GM12872 (cell line): Measurements from ENCODE around the gene GREM1.

Experiments used
- TF ChIP-seq, protein P1 (sequence below): IDR thresholded peaks from 3 replicates; pipeline ENCODE4 v1.5.1; 2011; ENCODE audit warnings: low read depth, mild to moderate bottlenecking, low read length, moderate library complexity; ENCODE audit not compliant: insufficient read depth

Gene GREM1

GRCh38 chr15:32778391-32779176, 60.8 kb downstream of the GREM1 start:
- TF ChIP-seq, protein P1, sequence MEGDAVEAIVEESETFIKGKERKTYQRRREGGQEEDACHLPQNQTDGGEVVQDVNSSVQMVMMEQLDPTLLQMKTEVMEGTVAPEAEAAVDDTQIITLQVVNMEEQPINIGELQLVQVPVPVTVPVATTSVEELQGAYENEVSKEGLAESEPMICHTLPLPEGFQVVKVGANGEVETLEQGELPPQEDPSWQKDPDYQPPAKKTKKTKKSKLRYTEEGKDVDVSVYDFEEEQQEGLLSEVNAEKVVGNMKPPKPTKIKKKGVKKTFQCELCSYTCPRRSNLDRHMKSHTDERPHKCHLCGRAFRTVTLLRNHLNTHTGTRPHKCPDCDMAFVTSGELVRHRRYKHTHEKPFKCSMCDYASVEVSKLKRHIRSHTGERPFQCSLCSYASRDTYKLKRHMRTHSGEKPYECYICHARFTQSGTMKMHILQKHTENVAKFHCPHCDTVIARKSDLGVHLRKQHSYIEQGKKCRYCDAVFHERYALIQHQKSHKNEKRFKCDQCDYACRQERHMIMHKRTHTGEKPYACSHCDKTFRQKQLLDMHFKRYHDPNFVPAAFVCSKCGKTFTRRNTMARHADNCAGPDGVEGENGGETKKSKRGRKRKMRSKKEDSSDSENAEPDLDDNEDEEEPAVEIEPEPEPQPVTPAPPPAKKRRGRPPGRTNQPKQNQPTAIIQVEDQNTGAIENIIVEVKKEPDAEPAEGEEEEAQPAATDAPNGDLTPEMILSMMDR, result no peak

DNA sequence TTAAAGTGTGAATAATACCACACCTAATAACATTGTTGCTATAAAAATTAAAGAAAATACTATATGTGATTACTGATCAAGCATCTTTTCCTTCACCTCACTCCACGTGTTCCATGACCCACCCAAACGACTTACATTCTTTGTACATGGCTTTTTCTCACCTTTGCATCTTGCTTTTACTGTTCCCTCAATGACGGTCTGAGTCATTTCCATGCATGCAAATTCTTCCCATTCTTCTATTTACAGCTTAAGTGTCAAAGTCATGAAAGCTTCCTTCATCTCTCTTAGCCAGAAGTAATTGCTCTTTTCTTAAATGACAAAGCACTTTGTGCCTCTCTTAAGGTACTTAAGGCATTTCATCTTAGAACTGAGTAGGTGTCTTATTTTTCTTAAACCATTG, 64.0 kb downstream of the GREM1 start:
- TF ChIP-seq, protein P1, result no peak

- TF ChIP-seq, protein P1, result no peak
Measured at GRCh38 chr15:32784581-32784980, 66.8 kb downstream of the GREM1 start.

- TF ChIP-seq, protein P1, result no peak
Measured at GRCh38 chr15:32786906-32787305, 69.1 kb downstream of the GREM1 start.

DNA sequence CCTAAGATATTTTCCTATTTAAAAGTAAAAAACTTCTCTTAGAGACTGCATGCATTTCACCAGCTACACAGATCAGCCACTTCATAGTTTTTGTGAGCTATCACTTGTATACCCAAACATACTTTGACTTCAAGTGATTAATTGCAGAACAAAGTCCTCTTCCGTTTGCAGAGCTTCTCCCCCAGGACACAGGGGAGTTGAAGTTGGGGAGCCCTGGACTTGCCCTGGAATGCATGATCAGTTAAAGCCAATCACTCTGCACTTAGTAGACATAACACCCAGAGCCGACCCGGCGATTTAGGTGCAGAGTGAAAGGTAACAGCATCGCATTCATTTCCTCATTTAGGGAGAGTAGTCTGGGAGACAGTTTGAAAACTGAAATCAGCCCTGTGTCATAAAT, 70.1 kb downstream of the GREM1 start:
- TF ChIP-seq, protein P1, result no peak

GRCh38 chr15:32790352-32790999, 72.7 kb downstream of the GREM1 start:
- TF ChIP-seq, protein P1, result no peak

DNA sequence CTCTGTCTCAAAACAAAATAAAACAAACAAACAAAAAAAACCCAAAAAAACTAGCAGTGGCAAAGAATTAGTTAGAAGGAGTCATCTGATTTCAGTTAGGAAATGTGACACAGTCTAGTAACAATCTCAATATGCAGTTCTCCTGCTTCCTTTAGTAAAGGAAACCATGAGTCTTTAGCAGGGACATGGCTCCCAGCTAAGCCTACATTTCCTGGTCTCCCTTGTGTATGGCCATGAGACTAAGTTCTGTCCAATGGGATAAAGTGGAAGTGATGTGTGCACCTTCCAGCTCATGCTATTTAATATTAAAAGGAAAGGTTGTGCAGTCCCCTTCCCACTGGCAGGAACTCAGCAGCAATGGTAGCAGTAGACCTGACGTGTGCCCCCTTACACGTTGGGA, 74.6 kb downstream of the GREM1 start:
- TF ChIP-seq, protein P1, result no peak
